Smooth muscle cell (in vitro differentiated cells): ENCODE data around the gene WDR48. TPM values are rescaled to one million over a fixed set of nuclear protein-coding genes. Genes with fewer than 3 reads are reported as not detected.

Experiments used
- DNase-seq: peaks from one replicate; lab custom pipeline; 2025; ENCODE audit not compliant: unreplicated experiment; lab: John Stamatoyannopoulos, UW
- H2AFZ ChIP-seq: fragments of 200-600 bp; sonication (generic); 2 replicates; pipeline ENCODE4 v1.6.0; 2016; ENCODE audit warnings: antibody characterized with exemption, low read depth, mild to moderate bottlenecking
- H3F3A ChIP-seq: fragments of 200-600 bp; sonication (generic); 2 replicates; pipeline ENCODE4 v1.6.0; 2017; ENCODE audit warnings: antibody characterized with exemption, low read depth
- H3K27ac ChIP-seq: fragments of 200-600 bp; sonication (generic); 2 replicates; pipeline ENCODE4 v1.5.1; 2016; ENCODE audit warnings: low read depth, mild to moderate bottlenecking
- H3K27me3 ChIP-seq: fragments of 200-600 bp; sonication (generic); 2 replicates; pipeline ENCODE4 v1.6.1; 2016; ENCODE audit warnings: low read depth, mild to moderate bottlenecking
- H3K36me3 ChIP-seq: fragments of 200-600 bp; sonication (generic); 2 replicates; pipeline ENCODE4 v1.5.1; 2016; ENCODE audit warnings: low read depth
- H3K4me1 ChIP-seq: fragments of 200-600 bp; sonication (generic); 2 replicates; pipeline ENCODE4 v1.5.1; 2016; ENCODE audit warnings: low read depth
- H3K4me2 ChIP-seq: fragments of 200-600 bp; sonication (generic); 2 replicates; pipeline ENCODE4 v1.6.0; 2016; ENCODE audit warnings: mild to moderate bottlenecking
- H3K4me3 ChIP-seq: fragments of 200-600 bp; sonication (generic); 2 replicates; pipeline ENCODE4 v1.5.1; 2016; ENCODE audit warnings: mild to moderate bottlenecking
- H3K79me2 ChIP-seq: fragments of 200-600 bp; sonication (generic); 2 replicates; pipeline ENCODE4 v1.6.0; 2016; ENCODE audit warnings: low read depth, mild to moderate bottlenecking
- H3K9ac ChIP-seq: fragments of 200-600 bp; sonication (generic); 2 replicates; pipeline ENCODE4 v1.6.0; 2016; ENCODE audit warnings: low read depth
- H3K9me3 ChIP-seq: fragments of 200-600 bp; sonication (generic); replicated peaks from 2 replicates; pipeline ENCODE4 v1.5.1; 2016; ENCODE audit warnings: low read depth
- H4K20me1 ChIP-seq: fragments of 200-600 bp; sonication (generic); 2 replicates; pipeline ENCODE4 v1.6.0; 2016; ENCODE audit warnings: low read depth
- WGBS: methylation state at CpG from one replicate; pipeline ENCODE4 v1.1.7; 2016; ENCODE audit warnings: low lambda C conversion rate; 5-methylcytosine and 5-hydroxymethylcytosine counted together
- polyA plus RNA-seq: library from polyadenylated mRNA; unstranded; fragments of >200 nt; fragmentation: Nextera tagmentation; extraction: Ambion mirVana; gene quantifications from 2 replicates; pipeline ENCODE4 v1.2.1, GENCODE V29; 2016
- total RNA-seq: library from RNA; depleted of rRNA; stranded (reverse); fragments of >200 nt; gene quantifications from 2 replicates; pipeline ENCODE4 v1.2.3, GENCODE V29; 2014
- TF ChIP-seq, protein P1 (sequence below): fragments of 200-600 bp; sonication (generic); IDR thresholded peaks from 2 replicates; pipeline ENCODE4 v1.5.1; 2017; ENCODE audit warnings: borderline replicate concordance, mild to moderate bottlenecking, antibody characterized with exemption; ENCODE audit not compliant: insufficient read depth, poor library complexity, severe bottlenecking

Gene WDR48
- total and polyA plus RNA-seq, 2 experiments from 2014 or later: 26.9 to 34.6 TPM

DNA sequence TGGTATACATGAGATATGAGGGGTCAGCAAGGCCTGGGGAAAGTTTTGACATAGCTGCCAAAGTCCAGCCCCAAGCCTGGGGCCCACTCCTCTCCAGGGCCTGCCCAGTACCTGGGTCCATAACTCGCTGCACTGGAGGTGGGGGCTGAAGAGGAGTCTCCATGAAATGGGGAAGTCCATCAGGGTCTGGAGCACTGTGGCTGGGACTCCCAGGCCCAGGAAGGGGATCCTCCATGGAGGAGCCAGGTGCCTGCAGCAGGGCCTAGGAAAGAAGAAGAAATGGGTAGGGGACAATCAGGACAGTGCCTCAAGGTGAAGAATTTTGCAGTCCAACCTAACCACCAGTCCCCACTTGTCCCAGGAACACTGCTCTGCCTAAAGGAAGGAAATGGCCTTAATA is 47.4 kb downstream of the WDR48 start:
- H3K9me3 ChIP-seq: no peaks in the 10 kb centered on the region
- DNase-seq: no peak
- 100% methylated on average over 1 of the region's 1 CpG for WGBS
- no peak overlapping the region for H3K4me2 ChIP-seq
- H3K27me3 ChIP-seq: no peaks in the 10 kb centered on the region
- no peaks in the 10 kb centered on the region for H3K4me1 ChIP-seq
- H3K9ac ChIP-seq: no peak overlapping the region
- TF ChIP-seq, protein P1, sequence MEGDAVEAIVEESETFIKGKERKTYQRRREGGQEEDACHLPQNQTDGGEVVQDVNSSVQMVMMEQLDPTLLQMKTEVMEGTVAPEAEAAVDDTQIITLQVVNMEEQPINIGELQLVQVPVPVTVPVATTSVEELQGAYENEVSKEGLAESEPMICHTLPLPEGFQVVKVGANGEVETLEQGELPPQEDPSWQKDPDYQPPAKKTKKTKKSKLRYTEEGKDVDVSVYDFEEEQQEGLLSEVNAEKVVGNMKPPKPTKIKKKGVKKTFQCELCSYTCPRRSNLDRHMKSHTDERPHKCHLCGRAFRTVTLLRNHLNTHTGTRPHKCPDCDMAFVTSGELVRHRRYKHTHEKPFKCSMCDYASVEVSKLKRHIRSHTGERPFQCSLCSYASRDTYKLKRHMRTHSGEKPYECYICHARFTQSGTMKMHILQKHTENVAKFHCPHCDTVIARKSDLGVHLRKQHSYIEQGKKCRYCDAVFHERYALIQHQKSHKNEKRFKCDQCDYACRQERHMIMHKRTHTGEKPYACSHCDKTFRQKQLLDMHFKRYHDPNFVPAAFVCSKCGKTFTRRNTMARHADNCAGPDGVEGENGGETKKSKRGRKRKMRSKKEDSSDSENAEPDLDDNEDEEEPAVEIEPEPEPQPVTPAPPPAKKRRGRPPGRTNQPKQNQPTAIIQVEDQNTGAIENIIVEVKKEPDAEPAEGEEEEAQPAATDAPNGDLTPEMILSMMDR: no peak
- H2AFZ ChIP-seq: no peak overlapping the region
- H3K36me3 ChIP-seq: peaks cover 15% of the 10 kb centered on the region
- H4K20me1 ChIP-seq: peaks cover 54% of the 10 kb centered on the region
- no peak overlapping the region for H3K27ac ChIP-seq
- H3K79me2 ChIP-seq: peaks cover 13% of the 10 kb centered on the region
- H3F3A ChIP-seq: no peaks in the 10 kb centered on the region
- H3K4me3 ChIP-seq: no peak overlapping the region

GRCh38 chr3:39099738-39100499 is 48.1 kb downstream of the WDR48 start:
- H3K27me3 ChIP-seq: no peaks in the 10 kb centered on the region
- H3K9ac ChIP-seq: no peak overlapping the region
- 94% methylated on average over 2 of the region's 2 CpGs for WGBS
- peaks cover 61% of the 10 kb centered on the region for H4K20me1 ChIP-seq
- H3K79me2 ChIP-seq: peaks cover 20% of the 10 kb centered on the region
- no peak overlapping the region for H2AFZ ChIP-seq
- H3F3A ChIP-seq: no peaks in the 10 kb centered on the region
- peaks cover 15% of the 10 kb centered on the region for H3K36me3 ChIP-seq
- no peaks in the 10 kb centered on the region for H3K4me1 ChIP-seq
- TF ChIP-seq, protein P1: no peak
- DNase-seq: no peak
- H3K4me2 ChIP-seq: no peak overlapping the region
- H3K9me3 ChIP-seq: no peaks in the 10 kb centered on the region
- no peak overlapping the region for H3K4me3 ChIP-seq
- no peak overlapping the region for H3K27ac ChIP-seq

DNA sequence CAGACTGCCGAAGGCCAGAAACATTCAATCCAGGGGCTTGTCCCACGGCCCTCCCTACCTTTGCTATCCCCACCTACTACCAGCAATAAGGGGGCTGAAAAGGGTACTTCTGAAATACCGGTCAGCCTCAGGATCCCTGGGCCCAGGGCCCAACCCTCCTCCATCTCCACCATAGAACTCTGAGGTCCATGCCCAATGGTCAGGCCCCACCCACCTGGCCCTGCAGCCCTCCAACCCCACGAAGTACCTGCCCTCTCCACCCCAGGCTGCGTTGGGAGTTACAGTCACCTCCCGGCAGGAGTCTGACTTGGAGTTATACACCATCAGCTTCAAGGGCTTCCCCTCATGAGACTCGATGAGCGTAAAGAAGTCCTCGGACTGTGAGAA is 48.7 kb downstream of the WDR48 start:
- 97% methylated on average over 9 of the region's 9 CpGs for WGBS
- no peaks in the 10 kb centered on the region for H3F3A ChIP-seq
- H4K20me1 ChIP-seq: peaks cover 67% of the 10 kb centered on the region
- H2AFZ ChIP-seq: no peak overlapping the region
- no peak overlapping the region for H3K27ac ChIP-seq
- no peaks in the 10 kb centered on the region for H3K27me3 ChIP-seq
- no peak overlapping the region for H3K4me2 ChIP-seq
- no peak overlapping the region for H3K4me3 ChIP-seq
- TF ChIP-seq, protein P1: no peak
- DNase-seq: no peak
- H3K79me2 ChIP-seq: peaks cover 25% of the 10 kb centered on the region
- H3K9me3 ChIP-seq: no peaks in the 10 kb centered on the region
- no peaks in the 10 kb centered on the region for H3K4me1 ChIP-seq
- no peak overlapping the region for H3K9ac ChIP-seq
- peaks cover 11% of the 10 kb centered on the region for H3K36me3 ChIP-seq
